Measurements from ENCODE around the gene KANSL2.

- TF ChIP-seq, protein P1, sequence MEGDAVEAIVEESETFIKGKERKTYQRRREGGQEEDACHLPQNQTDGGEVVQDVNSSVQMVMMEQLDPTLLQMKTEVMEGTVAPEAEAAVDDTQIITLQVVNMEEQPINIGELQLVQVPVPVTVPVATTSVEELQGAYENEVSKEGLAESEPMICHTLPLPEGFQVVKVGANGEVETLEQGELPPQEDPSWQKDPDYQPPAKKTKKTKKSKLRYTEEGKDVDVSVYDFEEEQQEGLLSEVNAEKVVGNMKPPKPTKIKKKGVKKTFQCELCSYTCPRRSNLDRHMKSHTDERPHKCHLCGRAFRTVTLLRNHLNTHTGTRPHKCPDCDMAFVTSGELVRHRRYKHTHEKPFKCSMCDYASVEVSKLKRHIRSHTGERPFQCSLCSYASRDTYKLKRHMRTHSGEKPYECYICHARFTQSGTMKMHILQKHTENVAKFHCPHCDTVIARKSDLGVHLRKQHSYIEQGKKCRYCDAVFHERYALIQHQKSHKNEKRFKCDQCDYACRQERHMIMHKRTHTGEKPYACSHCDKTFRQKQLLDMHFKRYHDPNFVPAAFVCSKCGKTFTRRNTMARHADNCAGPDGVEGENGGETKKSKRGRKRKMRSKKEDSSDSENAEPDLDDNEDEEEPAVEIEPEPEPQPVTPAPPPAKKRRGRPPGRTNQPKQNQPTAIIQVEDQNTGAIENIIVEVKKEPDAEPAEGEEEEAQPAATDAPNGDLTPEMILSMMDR (IDR thresholded peaks at IDR 0.05; ENCODE audit: insufficient read depth, low read length), result no peak
- TF ChIP-seq GABPA (IDR thresholded peaks at IDR 0.05; ENCODE audit: low read depth) (no peak), POLR2AphosphoS5 (IDR thresholded peaks at IDR 0.05; ENCODE audit: low read depth) (no peak), REST (IDR thresholded peaks at IDR 0.05; ENCODE audit: insufficient replicate concordance, low read depth) (no peak), SPI1 (IDR thresholded peaks at IDR 0.05; ENCODE audit: borderline replicate concordance, low read depth) (no peak)
Measured at GRCh38 chr12:48681399-48681709, 684 bp downstream of the KANSL2 start.
